Measurements from ENCODE around the gene NDUFAB1.

The NDUFAB1 gene

GRCh38 chr16:23557779-23558702, 38.1 kb downstream of the NDUFAB1 start (continued):
- peak; percentile 37; the same call in 1 of the 2 replicates for TF ChIP-seq ZIC2 (tag by site-specific recombination; IDR thresholded peaks at IDR 0.05)
- peak; percentile 43; the same call in 1 of the 2 replicates for TF ChIP-seq YY1 (tag by site-specific recombination; IDR thresholded peaks at IDR 0.05)
- 0 out of 2 replicates have a peak, but pooled peaks have one; percentile 8 for TF ChIP-seq ZNF596 (tag by site-specific recombination; IDR thresholded peaks at IDR 0.05)
- TF ChIP-seq ZBTB26 (tag by site-specific recombination; optimal IDR thresholded peaks at IDR 0.05) = peak; percentile 23

- Histone ChIP-seq H3K27ac (ENCODE audit: extremely low read depth, low read depth, low read length) (peak within 1 kb of the TSS; percentile 60; the same call in 1 of the 2 replicates), H3K4me3 (ENCODE audit: low read depth, low read length) (peak within 1 kb of the TSS; percentile 87), H3K4me1 (ENCODE audit: control insufficient read depth, insufficient read depth, low read length) (no peaks in the 10 kb centered on the region), H3K36me3 (ENCODE audit: control insufficient read depth in 2 of 2, insufficient read depth in 1 of 2, low read length in 2 of 2) (peaks cover 12 to 43% of the 10 kb centered on the region in 2 experiments), H3K9me3 (ENCODE audit: control insufficient read depth, insufficient read depth, low read depth, low read length) (no peaks in the 10 kb centered on the region)
- ChIA-PET CTCF (interaction anchor here (0.6 to 1.0 kb wide), 14 partner anchors 11 to 974 kb away, joined by 3 to 11 read pairs (median 3); partner anchors contain the start of gene NDUFAB1), POLR2A (interaction anchor here (0.9 to 1.6 kb wide), 11 partner anchors 13 to 171 kb away, joined by 3 to 8 read pairs (median 4); partner anchors contain the start of gene GGA2)
- TF ChIP-seq ZNF513 (tag by site-specific recombination; IDR thresholded peaks at IDR 0.05) (no peak), TRIM28 (IDR thresholded peaks at IDR 0.05; ENCODE audit: borderline replicate concordance, low read length) (peak; percentile 13; the same call in 1 of the 2 replicates), ZNF112 (tag by site-specific recombination; IDR thresholded peaks at IDR 0.05) (no peak), ZNF341 (tag by site-specific recombination; IDR thresholded peaks at IDR 0.05; ENCODE audit: low read depth) (peak; percentile 29; the same call in 1 of the 2 replicates), ZNF837 (tag by site-specific recombination; IDR thresholded peaks at IDR 0.05) (no peak), ZNF518A (tag by site-specific recombination; conservative IDR thresholded peaks at IDR 0.05; ENCODE audit: low read depth) (peak; percentile 75), ZNF529 (tag by site-specific recombination; IDR thresholded peaks at IDR 0.05; ENCODE audit: insufficient replicate concordance) (no peak), ZNF223 (tag by site-specific recombination; IDR thresholded peaks at IDR 0.05) (no peak), ZBTB17 (tag by site-specific recombination; IDR thresholded peaks at IDR 0.05) (peak; percentile 51), SP2 (tag by site-specific recombination; IDR thresholded peaks at IDR 0.05) (peak; percentile 92), PRDM4 (tag by site-specific recombination; IDR thresholded peaks at IDR 0.05) (peak; percentile 39; the same call in 1 of the 2 replicates), ZNF555 (tag by site-specific recombination; conservative IDR thresholded peaks at IDR 0.05) (no peak), ZNF140 (tag by site-specific recombination; IDR thresholded peaks at IDR 0.05) (no peak), INSM2 (tag by site-specific recombination; IDR thresholded peaks at IDR 0.05) (no peak), ZNF76 (tag by site-specific recombination; IDR thresholded peaks at IDR 0.05; ENCODE audit: borderline replicate concordance, low read depth) (peak; percentile 83), ZNF510 (tag by site-specific recombination; IDR thresholded peaks at IDR 0.05; ENCODE audit: insufficient replicate concordance) (no peak)
Measured at GRCh38 chr16:23556881-23557778, 39.0 kb downstream of the NDUFAB1 start, which contains the start of the genes EARS2 and UBFD1. Gene EARS2, minus strand, starts transcription at chr16:23557350. Its CDS starts 7 bp downstream, at chr16:23557343. Gene UBFD1, plus strand, starts transcription at chr16:23557727. Its CDS starts 16 bp downstream, at chr16:23557743.

All from HEK293 (cell line).